Measurements from ENCODE around the gene FBRSL1. TPM values are rescaled to one million over a fixed set of nuclear protein-coding genes. Genes with fewer than 3 reads are reported as not detected.
A peak's percentile ranks its signal among the peaks of the same experiment; 100 is the strongest.
"Not testable (repeated sequence)": the region's sequence is repeated elsewhere in the genome, so short reads cannot be mapped to it uniquely, and the experiment has no call there.

FBRSL1 gene
- 10 to 100 TPM; 36.7 to 47.0 TPM for total RNA-seq

GRCh38 chr12:132489602-132490266, at the start of gene FBRSL1:
TSS of gene FBRSL1 (plus strand) at chr12:132490151.
- no peaks in the 10 kb centered on the region for H3K9me3 Mint-ChIP-seq
- DNase-seq, result peak; percentile 95
- ChIA-PET POLR2A (interaction anchor here (1.0 to 1.9 kb wide), 4 partner anchors 14 to 59 kb away, joined by 6 to 17 read pairs (median 8); no protein-coding TSS in a partner anchor), CTCF (interaction anchor here (1.0 kb wide), 1 partner anchor 74 kb away, joined by 3 read pairs; no protein-coding TSS in a partner anchor)
- peaks cover 46% of the 10 kb centered on the region for H3K4me1 Mint-ChIP-seq
- H3K4me3 Mint-ChIP-seq, result peak within 1 kb of the TSS; percentile 87
- no peaks in the 10 kb centered on the region for H3K27me3 Mint-ChIP-seq
- H3K36me3 Mint-ChIP-seq (ENCODE audit: low read depth), result peaks cover 18% of the 10 kb centered on the region
- peak within 1 kb of the TSS; percentile 98 for H3K27ac Mint-ChIP-seq

- H3K36me3 Mint-ChIP-seq (ENCODE audit: low read depth); DNase-seq; H3K27ac Mint-ChIP-seq; H3K9me3 Mint-ChIP-seq; H3K4me3 Mint-ChIP-seq; POLR2A ChIA-PET; CTCF ChIA-PET; H3K27me3 Mint-ChIP-seq: not testable (repeated sequence)
- peaks cover 39% of the 10 kb centered on the region for H3K4me1 Mint-ChIP-seq
Observed at GRCh38 chr12:132440420-132440819, 49.5 kb upstream of the FBRSL1 start.

- Mint-ChIP-seq H3K27ac (no peak overlapping the region), H3K9me3 (no peaks in the 10 kb centered on the region), H3K27me3 (no peaks in the 10 kb centered on the region), H3K4me3 (no peak overlapping the region), H3K4me1 (peaks cover 37% of the 10 kb centered on the region), H3K36me3 (ENCODE audit: low read depth) (peaks cover 2% of the 10 kb centered on the region)
- ChIA-PET POLR2A (no interaction called here), CTCF (no interaction called here)
- no peak for DNase-seq
Observed at GRCh38 chr12:132441871-132442863, 47.8 kb upstream of the FBRSL1 start.

GRCh38 chr12:132443091-132443490, 46.9 kb upstream of the FBRSL1 start:
- H3K36me3 Mint-ChIP-seq (ENCODE audit: low read depth), result peaks cover 2% of the 10 kb centered on the region
- CTCF ChIA-PET, result interaction anchor here (0.7 kb wide), 1 partner anchor 13 kb away, joined by 3 read pairs; no protein-coding TSS in a partner anchor
- POLR2A ChIA-PET, result no interaction called here
- H3K27me3 Mint-ChIP-seq, result no peaks in the 10 kb centered on the region
- no peak for DNase-seq
- H3K4me1 Mint-ChIP-seq, result peaks cover 34% of the 10 kb centered on the region
- H3K27ac Mint-ChIP-seq, result peak overlapping the region; percentile 4
- no peak overlapping the region for H3K4me3 Mint-ChIP-seq
- H3K9me3 Mint-ChIP-seq, result no peaks in the 10 kb centered on the region

GRCh38 chr12:132444283-132444682, 45.7 kb upstream of the FBRSL1 start:
- peak overlapping the region; percentile 99 for H3K27ac Mint-ChIP-seq
- H3K4me1 Mint-ChIP-seq, result peaks cover 33% of the 10 kb centered on the region
- no peaks in the 10 kb centered on the region for H3K27me3 Mint-ChIP-seq
- POLR2A ChIA-PET, result no interaction called here
- DNase-seq, result no peak
- peaks cover 2% of the 10 kb centered on the region for H3K36me3 Mint-ChIP-seq (ENCODE audit: low read depth)
- CTCF ChIA-PET, result no interaction called here
- H3K4me3 Mint-ChIP-seq, result peak overlapping the region; percentile 81
- H3K9me3 Mint-ChIP-seq, result no peaks in the 10 kb centered on the region

GRCh38 chr12:132444957-132445883, 44.7 kb upstream of the FBRSL1 start:
- Mint-ChIP-seq H3K27ac (peak overlapping the region; percentile 99), H3K27me3 (no peaks in the 10 kb centered on the region), H3K4me1 (peaks cover 43% of the 10 kb centered on the region), H3K4me3 (peak overlapping the region; percentile 81), H3K36me3 (ENCODE audit: low read depth) (peaks cover 2% of the 10 kb centered on the region), H3K9me3 (no peaks in the 10 kb centered on the region)
- POLR2A ChIA-PET, result interaction anchor here (0.9 to 1.4 kb wide), 6 partner anchors 15 to 71 kb away, joined by 3 to 8 read pairs (median 4); no protein-coding TSS in a partner anchor
- DNase-seq, result peak; percentile 88
- CTCF ChIA-PET, result no interaction called here

- Mint-ChIP-seq H3K36me3 (ENCODE audit: low read depth) (peaks cover 2% of the 10 kb centered on the region), H3K27me3 (no peaks in the 10 kb centered on the region), H3K4me3 (peak overlapping the region; percentile 81), H3K4me1 (peaks cover 43% of the 10 kb centered on the region), H3K9me3 (no peaks in the 10 kb centered on the region), H3K27ac (peak overlapping the region; percentile 99)
- DNase-seq, result peak; percentile 69
- CTCF ChIA-PET, result interaction anchor here (0.9 to 2.0 kb wide), 2 partner anchors 16 to 78 kb away, joined by 4 to 5 read pairs; no protein-coding TSS in a partner anchor
- POLR2A ChIA-PET, result interaction anchor here (0.7 to 1.5 kb wide), 9 partner anchors 8 to 275 kb away, joined by 3 to 8 read pairs (median 3); no protein-coding TSS in a partner anchor
Observed at GRCh38 chr12:132445884-132446632, 43.9 kb upstream of the FBRSL1 start.

DNA sequence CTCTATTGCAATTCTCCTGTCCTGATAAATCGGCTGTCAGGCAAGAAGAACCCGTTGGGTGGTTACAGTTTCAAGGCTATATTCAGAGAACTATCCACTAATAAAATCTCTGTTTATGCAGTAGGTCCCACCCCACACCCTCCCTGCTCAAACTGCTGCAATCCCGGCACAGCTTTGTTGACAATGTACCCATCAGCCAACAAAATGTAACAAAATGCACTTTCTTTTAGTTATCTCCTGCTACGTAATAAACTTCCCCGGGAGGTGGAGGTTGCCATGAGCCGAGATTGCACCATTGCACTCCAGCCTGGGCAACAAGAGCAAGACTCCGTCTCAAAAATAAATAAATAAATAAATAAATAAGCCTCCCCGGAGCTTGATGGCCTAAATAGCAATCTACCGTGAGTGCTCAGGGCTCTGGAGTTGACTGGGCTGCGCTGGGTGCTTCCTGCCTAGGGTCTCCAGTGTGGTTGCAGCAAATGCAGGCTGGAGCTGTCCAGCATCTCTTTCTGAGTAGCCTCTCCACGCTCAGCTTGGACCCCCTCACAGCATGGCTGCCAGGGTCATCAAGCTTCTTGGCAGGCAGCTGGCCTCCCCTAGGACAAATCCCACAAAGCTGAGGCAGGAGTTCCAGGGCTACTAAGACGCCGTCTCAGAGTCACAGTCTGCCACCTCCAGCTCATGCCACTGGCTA, 43.2 kb upstream of the FBRSL1 start:
- Mint-ChIP-seq H3K4me3 (no peak overlapping the region), H3K4me1 (peaks cover 43% of the 10 kb centered on the region)

DNA sequence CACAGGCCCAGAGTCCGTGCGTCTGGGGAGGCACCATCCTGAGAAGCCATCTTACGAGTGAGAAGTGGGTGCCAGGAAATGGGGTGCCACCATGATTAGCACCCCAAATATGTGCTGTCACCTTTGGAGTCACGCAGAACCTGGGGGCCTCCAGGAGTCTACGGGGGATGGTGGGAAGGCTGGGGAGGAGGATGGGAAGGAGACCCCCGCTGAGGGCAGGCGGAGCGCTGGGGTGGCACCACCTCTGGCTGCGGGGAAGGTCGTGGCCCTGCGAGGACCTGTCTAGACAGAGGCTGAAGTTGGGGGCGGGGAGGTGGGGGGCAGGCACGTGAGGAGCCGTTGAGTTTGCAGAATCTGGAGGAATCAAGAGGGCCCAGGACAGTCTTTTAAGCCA, 42.6 kb upstream of the FBRSL1 start:
- H3K27ac Mint-ChIP-seq, result no peak overlapping the region
- no peaks in the 10 kb centered on the region for H3K9me3 Mint-ChIP-seq
- ChIA-PET CTCF (interaction anchor here (1.0 to 2.0 kb wide), 3 partner anchors 12 to 76 kb away, joined by 3 to 5 read pairs (median 4); no protein-coding TSS in a partner anchor), POLR2A (interaction anchor here (1.0 to 1.5 kb wide), 2 partner anchors 41 kb away, joined by 3 to 5 read pairs; no protein-coding TSS in a partner anchor)
- H3K36me3 Mint-ChIP-seq (ENCODE audit: low read depth), result peaks cover 2% of the 10 kb centered on the region
- H3K27me3 Mint-ChIP-seq, result peaks cover 4% of the 10 kb centered on the region
- H3K4me1 Mint-ChIP-seq, result peaks cover 45% of the 10 kb centered on the region
- DNase-seq, result no peak
- H3K4me3 Mint-ChIP-seq, result no peak overlapping the region

More for the DNA sequence above, 43.2 kb upstream of the FBRSL1 start:
- POLR2A ChIA-PET, result interaction anchor here (0.7 to 1.5 kb wide), 3 partner anchors 8 to 275 kb away, joined by 3 to 5 read pairs (median 3); no protein-coding TSS in a partner anchor
- DNase-seq, result no peak
- CTCF ChIA-PET, result interaction anchor here (0.9 to 2.0 kb wide), 3 partner anchors 12 to 77 kb away, joined by 3 to 5 read pairs (median 4); no protein-coding TSS in a partner anchor
- Mint-ChIP-seq H3K36me3 (ENCODE audit: low read depth) (peaks cover 2% of the 10 kb centered on the region), H3K27ac (peak overlapping the region; percentile 99), H3K9me3 (no peaks in the 10 kb centered on the region), H3K27me3 (peaks cover under 1% of the 10 kb centered on the region)

DNA sequence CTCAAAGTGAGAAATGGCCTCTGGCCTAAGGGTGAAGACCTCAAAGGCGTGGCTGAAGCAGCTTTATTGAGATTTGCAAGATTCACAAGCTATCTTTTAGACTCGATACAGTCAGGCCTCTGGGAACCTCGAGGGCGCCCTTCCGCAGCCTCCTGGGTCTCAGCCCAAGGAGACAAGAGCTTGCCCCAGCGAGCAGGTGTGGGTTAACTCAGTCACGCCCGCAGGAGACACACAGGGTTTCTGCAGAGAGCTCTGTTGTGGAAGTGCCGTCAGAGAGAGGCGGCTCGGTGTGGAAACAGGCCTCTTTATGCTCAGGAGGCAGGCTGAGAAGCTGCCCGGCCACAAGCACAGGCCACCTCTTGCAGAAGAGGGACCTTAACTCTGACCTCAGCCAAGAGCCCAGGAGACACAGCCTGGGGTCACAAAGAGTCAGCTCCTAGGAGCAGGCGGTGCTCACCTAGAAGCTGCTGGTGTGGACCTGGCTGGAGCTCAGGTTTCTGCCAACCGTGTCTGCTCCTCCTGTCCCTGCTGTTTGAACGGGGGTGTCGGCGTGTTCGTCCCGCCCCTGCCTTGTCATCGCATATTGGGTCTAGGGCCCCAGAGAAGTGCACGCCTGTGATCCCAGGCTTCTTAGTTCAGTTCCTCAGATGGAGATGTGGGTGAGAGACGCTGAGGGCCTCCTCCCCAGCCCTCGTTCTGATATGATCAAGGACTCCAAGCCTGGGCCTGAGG, 42.1 kb upstream of the FBRSL1 start:
- ChIA-PET POLR2A (interaction anchor here (0.7 to 1.3 kb wide), 3 partner anchors 30 to 41 kb away, joined by 3 to 7 read pairs (median 3); no protein-coding TSS in a partner anchor), CTCF (interaction anchor here (1.0 to 2.0 kb wide), 3 partner anchors 11 to 76 kb away, joined by 3 to 5 read pairs (median 4); no protein-coding TSS in a partner anchor)
- Mint-ChIP-seq H3K9me3 (no peaks in the 10 kb centered on the region), H3K27ac (no peak overlapping the region), H3K27me3 (peaks cover 4% of the 10 kb centered on the region), H3K36me3 (ENCODE audit: low read depth) (peaks cover 2% of the 10 kb centered on the region), H3K4me1 (peaks cover 45% of the 10 kb centered on the region), H3K4me3 (no peak overlapping the region)
- DNase-seq, result no peak

Measured in activated CD4-positive, alpha-beta memory T cell treated with anti-CD3 and anti-CD28 coated beads, Interleukin-2, amount 10 ng/mL, durations not matched to agents 7 days and 5 days (primary cell).